ENCODE data around the gene POU2F1.

Gene POU2F1

DNA sequence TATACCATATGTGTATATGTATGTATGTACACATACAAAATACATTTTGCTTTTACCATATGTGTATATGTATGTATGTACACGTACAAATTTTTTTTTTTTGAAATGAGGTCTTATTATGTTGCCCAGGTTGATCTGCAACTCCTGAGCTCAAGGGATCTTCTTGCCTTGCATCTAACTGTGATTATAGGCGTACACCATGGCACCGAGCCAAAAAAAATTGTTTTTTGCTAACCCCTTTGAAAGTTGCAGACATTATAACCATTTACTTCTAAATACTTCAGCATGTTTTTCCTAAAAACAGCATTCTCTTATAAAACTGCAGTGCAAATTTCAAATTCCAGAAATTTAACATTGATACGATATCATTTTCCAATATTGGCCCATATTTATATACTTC, 147.0 kb downstream of the POU2F1 start:
- no peak for DNase-seq (ENCODE audit: low read depth in 2 of 2)

DNA sequence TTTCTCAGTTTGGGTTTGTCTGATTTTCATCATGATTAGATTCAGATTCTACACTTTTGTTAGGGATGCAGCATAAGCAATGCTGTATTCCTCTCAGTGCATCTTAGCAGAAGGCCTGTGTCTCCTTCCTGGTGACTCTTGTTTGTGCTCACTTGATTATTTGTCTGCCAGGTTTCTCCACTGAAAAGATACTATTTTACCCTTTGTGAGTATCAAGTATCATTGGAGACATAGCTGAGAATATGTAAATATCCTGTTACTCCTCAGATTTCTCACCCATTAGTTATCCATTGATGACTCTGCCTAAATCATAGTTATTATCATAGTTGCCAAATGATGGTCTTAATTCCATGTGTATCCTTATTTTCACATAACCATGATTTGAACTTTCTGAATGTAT, 148.5 kb downstream of the POU2F1 start:
- DNase-seq (ENCODE audit: low read depth in 2 of 2), result no peak

DNA sequence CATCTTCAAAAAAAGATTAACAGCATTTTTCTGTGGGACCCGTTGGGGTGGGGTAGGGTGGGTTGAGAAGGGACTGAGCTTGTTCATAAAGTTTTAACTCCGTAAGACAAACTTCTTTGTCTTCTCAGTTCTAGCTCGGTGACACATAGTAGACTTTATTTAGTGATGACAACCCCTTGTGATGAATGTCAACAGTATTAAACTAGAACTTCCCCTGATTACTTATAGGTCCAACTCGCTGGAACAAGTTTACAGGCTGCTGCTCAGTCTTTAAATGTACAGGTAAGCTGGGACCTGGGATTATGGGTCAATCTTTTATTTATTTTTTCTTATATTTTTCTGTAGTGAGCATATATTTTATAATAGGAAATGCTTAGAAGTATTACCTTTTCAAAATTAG, 149.2 kb downstream of the POU2F1 start:
- no peak for DNase-seq (ENCODE audit: low read depth in 2 of 2)

DNA sequence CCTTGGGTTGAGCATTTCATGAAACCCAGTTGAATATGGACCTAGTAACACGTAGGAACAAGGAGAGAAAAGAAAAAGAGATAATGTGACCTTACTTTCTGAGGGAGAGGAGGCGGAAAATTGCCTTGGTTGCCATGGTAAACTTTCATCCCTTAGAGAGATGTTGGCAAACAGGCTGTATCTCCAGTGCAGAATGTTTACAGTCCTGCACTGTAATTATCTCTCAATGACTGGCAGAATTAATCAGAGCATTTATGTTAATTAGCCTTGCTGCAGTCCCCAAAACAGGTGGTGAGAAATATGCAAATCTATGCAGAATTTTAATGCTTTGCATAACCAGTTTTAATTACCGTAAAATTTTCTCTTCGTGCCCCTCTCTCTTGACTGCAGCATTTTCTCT, 150.3 kb downstream of the POU2F1 start:
- DNase-seq (ENCODE audit: low read depth in 2 of 2), result no peak

DNA sequence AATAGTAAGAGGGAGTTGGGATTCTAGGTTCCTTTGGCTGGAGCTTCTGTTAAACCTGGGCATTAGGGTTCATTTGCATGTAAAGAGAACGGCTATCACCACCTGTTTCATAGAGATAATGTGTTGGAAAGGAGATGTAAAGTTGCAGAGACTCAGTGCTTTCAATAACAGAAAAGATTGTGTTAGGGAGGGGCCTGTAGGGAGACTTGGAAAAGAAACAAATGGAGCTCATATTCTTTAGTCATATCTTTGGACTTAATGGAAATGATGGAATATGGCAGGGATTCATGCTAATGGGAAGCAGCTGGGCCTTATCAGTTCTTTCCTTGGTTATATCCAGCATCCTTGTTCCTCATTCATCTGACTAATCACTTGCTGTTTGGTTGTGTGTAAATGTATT, 152.7 kb downstream of the POU2F1 start:
- DNase-seq (ENCODE audit: low read depth in 2 of 2), result no peak

DNA sequence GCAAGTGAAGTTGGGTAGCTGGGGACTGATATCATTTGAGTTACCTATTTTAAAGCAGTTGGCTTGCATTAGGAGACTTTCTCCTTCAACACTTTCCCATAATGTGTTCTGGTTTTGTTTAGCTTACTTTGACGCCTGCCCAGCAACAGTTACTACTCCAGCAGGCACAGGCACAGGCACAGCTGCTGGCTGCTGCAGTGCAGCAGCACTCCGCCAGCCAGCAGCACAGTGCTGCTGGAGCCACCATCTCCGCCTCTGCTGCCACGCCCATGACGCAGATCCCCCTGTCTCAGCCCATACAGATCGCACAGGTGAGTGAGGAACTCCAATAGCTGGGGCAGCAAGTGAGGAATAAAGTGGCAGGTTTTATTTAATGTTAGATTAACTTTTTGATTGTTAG, 153.3 kb downstream of the POU2F1 start:
- DNase-seq (ENCODE audit: low read depth in 2 of 2), result no peak

DNA sequence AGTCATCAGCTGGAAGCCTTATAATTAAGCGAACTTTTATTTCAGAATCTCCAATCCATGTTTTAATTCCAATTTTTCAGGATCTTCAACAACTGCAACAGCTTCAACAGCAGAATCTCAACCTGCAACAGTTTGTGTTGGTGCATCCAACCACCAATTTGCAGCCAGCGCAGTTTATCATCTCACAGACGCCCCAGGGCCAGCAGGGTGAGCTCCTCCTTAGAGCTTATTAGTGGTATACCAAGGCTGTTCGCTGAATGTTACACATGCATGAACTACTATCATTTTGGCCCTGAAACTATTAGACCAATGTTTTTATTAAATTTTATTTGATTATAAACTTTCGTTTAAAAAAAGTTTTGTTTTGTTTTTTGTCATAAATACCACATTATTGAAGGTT, 155.3 kb downstream of the POU2F1 start:
- DNase-seq (ENCODE audit: low read depth in 2 of 2), result no peak

DNA sequence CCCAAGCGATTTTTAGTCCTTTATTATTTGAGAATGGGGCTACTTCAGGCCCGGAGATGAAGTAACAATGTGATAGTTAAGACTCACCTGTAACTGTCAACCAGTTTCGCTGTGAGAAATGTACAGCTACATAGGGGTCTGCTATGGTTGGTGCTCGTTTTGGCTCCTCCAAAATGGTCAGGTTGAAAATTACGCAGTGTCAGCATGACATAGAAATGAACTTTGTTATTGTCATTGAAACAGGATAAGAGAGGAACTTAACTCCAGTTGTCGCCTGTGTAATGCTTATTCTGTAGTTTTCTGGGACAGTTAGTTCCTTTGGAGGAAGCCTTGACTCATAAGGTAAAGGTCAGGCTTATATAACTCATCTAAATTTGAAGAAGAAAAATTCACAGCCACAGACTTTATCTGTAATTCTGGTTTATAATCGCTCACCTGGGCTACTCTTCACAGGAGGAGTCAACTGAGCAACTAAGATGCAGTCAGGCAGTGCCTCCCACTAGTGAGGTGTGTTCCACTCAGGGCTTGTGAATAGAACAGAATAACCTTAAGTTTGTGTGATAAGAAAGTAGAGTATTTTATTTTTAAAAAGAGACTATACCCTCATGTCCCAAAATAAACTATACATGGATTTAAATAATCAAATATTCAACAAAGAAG, 166.7 kb downstream of the POU2F1 start:
- no peak for DNase-seq (ENCODE audit: low read depth in 2 of 2)

DNA sequence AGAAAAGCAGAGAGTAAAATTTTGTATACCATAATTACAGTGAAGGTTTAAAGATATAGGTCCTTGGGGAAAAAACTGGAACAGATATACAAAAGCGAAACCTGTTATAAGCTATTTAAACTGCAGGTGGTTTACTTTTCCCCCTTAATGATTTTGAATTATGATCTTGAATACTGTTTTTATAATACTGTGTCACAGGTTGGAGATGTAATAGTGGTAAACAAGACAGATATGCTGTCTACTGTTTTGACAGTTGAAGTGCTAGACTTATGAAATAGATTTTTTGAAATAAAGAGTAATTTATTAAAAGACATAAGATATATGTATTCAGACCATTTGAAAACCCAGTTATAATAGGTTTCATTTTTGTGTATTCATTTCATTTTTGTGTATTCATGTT, 168.3 kb downstream of the POU2F1 start:
- DNase-seq (ENCODE audit: low read depth in 2 of 2), result no peak

DNA sequence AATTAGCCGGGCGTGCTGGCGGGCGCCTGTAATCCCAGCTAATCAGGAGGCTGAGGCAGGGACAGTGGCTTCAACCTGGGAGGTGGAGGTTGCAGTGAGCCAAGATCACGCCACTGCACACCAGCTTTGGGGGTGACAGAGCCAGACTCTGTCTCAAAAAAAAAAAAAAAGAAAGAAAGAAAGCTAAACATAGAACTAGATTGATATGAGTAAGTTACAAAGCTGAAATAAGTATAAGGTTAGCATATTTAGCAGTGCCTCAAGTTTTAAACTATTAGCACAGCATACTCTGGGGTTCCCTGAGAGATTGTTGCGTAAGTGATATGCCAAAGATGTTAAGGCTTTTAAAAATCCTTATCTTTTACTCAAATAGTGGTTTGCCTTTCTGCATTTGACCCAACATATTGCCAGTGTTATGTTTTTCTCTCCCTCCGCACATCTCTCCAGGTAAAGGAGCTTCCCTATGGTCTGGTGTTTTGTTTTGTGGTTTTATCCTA, 171.6 kb downstream of the POU2F1 start:
- DNase-seq (ENCODE audit: low read depth in 2 of 2), result no peak

DNA sequence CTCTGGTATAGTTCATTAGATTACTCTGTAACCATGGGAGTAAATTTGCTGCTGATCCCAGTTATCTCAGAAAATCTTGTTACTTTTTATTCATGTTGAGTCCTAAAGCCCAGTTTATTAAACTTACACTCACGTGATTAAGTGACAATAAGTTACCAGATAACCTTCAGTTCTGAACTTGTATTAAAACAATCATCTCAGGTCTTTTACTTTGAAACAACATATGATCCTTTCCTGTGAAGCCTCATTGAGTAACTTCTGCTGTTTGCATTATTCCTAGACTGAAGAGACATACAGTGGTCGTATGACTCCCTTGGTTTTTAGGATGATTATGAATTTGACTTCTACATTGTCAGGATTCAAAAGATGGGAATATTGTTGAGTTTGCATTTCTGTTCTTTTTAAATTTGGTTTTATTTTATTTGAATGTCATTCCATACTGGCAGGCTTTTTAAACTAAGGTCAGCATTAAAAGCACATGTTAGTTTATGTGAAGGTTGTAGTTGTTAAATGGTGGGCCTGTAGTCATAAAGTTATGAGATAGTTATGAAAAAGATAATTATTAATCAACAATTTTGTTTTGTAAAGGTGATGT, 179.8 kb downstream of the POU2F1 start:
- no peak for DNase-seq (ENCODE audit: low read depth in 2 of 2)

DNA sequence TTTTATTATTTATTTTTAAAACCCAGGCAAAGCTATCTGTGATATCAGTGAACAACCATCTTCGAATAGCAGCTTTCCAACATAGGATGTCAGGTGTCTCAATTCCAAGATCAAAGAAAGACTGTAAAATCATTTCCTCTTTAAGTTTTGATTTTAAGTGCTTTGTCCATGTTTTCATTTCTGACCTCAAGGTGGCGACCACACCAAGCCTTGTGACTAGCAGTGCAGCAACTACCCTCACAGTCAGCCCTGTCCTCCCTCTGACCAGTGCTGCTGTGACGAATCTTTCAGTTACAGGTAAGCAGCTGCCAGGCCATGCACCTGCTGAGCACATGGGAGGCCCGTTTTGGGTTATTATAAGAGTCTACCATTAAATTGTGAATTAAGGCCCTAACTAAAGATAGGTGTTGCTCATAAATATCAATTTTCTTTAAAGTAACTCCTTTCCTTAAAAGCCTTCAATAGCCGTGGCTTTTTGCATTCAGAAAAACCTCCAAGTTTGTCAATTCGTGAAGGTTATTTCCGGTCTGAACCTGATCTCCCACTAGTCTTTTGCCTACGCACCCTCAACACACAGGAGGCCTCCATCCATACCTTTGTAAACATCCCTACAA, 180.7 kb downstream of the POU2F1 start:
- peak; percentile 14 to 35 for DNase-seq (ENCODE audit: low read depth in 2 of 2)

DNA sequence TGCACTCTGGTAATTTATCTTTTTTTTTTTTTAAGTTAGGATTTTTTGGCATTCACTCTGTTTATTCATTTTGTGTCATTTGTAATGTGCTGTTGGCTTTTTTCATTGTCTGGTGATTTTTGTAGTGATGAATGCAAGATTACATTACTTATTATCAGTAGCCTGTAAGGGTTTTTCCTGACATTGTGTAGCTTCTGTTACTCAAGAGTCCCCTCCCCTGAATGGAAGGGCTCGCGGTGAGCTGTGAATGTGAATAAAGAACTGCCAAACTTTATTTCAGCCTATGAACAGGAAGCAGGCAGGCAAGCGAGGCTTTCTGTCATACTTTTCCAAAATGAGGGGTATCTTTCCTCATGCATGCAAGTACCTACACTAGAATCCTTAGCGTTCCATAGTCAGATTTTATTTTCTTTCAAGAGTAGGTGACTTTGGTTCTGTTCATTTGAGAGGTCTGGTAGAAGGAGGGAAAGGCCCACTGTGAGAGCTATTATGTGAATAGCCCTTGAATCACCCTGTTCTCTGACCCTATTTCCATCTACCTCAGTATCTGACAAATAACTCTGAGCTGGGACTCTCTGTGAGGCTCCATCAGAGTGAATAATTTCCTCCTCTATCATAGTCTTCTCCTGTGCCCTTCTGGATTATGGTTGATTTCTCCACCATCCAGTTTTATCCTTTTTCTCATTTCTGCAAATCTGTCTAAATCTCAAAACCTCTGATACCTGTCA, 183.6 kb downstream of the POU2F1 start:
- DNase-seq (ENCODE audit: low read depth in 2 of 2), result no peak

DNA sequence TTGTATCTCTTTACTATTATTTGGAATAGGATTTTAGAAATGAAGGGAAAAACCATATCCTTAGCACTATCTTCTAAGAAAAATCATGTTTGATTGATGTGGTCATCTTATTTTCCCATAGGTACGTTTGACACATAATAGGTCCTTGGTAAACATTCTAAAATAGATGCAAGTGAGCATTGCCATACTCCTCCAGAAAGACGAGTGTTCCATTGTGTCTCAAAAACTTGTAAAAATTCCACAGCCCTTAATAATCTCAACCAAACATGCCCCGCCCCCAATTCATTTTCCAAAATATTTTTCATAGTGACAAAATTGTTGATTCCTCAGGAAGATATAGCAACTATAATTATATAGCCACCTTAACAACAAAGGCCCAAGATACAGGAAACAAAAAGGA, 184.2 kb downstream of the POU2F1 start:
- DNase-seq (ENCODE audit: low read depth in 2 of 2), result no peak

DNA sequence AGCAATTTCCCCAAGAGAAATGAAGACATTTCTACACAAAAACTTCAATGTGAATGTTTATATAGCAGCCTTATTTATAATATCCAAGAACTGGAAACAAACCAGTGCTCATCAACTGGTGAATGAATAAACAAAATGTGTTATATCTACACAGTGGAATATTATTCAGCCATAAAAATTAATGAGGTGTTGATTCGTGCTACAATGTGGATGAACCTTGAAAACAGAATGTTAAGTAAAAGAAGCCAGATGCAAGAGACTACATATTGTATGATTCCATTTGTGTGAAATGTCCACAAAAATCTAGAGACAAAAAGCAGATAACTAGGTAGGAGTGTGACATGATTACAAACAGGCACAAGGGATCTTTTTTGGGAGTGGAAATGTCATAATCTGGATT, 187.7 kb downstream of the POU2F1 start:
- no peak for DNase-seq (ENCODE audit: low read depth in 2 of 2)

DNA sequence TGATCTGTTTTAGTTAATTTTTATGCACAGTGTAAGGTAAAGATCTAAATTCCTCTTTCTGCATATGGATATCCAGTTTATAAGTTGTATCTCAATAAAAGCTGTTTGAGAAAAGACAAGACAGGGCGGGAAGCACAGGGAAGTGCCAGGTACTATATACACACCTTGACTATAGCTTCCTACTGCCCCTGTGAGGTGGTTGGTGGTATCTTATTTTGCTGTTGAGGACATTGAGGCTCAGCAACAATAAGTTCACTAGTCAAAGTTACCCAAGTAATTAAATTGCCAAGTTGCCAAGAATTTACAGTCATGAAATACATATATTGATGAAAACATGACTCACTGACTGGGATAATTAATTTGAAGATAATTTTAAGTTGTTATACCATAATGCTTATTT, 188.5 kb downstream of the POU2F1 start:
- DNase-seq (ENCODE audit: low read depth in 2 of 2), result no peak

DNA sequence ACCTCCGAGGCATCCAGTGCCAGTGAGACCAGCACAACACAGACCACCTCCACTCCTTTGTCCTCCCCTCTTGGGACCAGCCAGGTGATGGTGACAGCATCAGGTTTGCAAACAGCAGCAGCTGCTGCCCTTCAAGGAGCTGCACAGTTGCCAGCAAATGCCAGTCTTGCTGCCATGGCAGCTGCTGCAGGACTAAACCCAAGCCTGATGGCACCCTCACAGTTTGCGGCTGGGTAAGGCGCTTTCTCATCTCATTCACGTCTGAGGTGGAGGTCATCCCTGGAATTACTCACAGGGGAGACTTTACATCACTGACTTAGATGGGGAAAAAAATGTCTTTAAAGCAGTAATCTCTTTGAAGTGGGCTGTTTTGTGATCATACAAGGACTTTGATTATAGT, 191.4 kb downstream of the POU2F1 start:
- DNase-seq (ENCODE audit: low read depth in 2 of 2), result no peak

DNA sequence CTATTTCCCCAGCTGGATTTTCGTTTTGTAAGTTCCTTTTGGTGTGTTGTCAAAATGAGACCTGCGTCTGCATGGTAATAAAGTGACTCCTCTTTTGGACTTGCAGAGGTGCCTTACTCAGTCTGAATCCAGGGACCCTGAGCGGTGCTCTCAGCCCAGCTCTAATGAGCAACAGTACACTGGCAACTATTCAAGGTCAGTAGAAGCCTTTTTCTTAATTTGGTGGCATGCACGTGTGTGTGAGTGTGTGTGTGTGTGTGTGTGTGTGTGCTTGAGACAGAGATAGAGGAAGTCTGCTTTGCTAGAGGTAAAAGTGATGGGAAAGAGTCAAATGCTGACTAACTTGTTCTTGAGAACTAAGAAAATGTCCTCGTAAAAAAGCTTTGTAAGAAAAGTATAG, 192.2 kb downstream of the POU2F1 start:
- DNase-seq (ENCODE audit: low read depth in 2 of 2), result no peak

DNA sequence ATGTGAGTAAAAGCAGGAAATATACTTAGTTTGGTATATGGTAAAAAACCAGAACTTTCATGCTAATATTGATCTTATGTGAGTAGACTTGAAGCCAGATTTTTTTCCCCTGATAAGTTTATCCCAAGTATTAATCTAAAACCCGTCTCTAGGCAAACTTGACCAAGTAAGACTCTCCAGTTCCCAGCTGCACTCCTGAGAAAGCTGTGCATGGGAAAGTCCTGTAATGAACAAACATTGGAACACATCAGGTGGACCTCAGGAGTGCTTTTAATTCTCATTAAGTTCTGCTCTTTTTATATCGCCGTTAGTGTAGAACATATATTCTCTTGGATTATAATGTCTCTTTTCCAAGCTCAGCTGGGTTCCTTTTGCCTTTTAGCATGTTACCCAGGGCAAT, 192.6 kb downstream of the POU2F1 start:
- DNase-seq (ENCODE audit: low read depth in 2 of 2), result no peak

DNA sequence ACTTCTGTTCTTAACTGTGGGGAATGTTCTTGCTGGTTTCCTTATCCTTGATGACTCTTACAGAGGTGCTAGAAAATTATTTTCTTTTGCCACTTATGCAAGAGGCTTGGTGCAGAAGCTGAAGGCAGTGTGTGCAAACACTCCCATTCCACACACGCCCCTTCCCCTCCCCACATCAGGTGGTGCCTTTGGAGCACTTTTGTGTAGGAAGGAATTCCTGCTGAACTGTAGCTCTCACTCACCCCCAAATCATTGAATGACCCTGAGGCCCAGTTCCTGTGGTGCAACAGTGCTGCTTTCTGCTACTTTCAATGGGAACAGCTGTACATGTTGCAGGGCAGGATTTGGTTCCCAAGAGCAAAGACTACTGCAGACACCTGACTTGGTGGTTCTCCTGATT, 195.8 kb downstream of the POU2F1 start:
- no peak for DNase-seq (ENCODE audit: low read depth in 2 of 2)

DNA sequence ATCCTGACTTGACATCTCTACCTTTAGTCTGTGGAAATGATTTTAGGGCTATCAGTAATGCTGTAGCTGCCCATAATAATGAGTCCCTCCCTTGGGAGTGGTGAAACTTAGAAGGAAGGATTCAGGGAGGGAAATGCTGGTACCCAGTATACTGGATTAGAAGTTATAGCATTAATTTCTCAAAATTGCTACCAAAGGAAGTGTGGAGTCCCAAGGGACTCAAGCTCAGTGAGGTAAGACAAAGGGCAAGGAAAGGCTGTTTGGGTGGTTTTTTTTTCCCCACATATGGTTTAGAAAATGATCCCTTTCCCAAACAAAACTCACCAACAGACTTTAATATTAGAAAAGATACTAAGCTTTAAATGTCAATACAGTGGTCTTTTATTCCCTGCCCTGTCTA, 197.7 kb downstream of the POU2F1 start:
- no peak for DNase-seq (ENCODE audit: low read depth in 2 of 2)

DNA sequence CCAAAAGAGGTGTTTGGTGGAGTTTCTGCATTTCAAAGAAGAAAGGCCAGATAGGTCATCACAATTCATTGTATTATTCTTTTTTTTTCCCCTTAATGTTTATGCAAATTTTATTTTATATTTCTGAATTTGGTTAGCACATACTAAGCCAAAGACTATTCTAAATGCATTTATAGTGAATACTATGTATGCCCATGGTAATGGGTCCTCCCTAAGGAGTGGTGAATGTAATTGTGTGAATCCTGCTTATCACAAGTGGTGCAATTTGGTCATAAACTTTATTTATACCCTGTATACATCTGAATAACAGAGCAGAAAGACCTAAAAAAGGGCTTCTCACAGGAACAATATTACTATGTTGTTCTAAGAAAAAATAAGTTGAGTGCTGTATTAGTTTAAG, 198.6 kb downstream of the POU2F1 start:
- DNase-seq (ENCODE audit: low read depth in 2 of 2), result no peak

DNA sequence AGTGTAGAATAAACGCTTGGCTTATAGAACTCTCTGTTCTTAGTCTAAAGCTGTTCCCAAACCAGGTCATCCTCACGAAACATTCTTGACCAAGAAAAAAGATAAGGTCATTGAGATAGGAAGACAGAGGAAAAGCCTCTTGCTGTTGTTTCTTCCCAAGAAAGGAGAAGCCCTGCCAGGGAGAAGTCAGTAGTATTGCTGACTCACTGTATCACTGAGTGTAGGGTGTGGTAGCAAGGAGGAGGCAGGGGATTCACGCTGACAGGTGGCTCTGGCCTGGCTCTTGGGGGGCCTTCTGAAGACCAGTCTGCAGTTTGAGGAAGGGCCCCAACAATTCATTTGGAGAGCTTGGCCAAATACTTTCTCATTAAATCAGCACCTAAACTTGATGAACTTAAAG, 199.8 kb downstream of the POU2F1 start:
- DNase-seq (ENCODE audit: low read depth in 2 of 2), result no peak
